Stimulated activated memory B cell treated with anti-CD40 and anti-IgM and Interleukin-4, amounts not matched to agents 10 μg/mL and 1 μg/mL and 100 μg/mL, for 72 hours (primary cell): ENCODE data around the gene DOCK1.
A peak's percentile ranks its signal among the peaks of the same experiment; 100 is the strongest.

Experiments used
- ATAC-seq: fragments of 150-1000 bp; cut with Tn5 transposase; 2 replicates; pipeline ENCODE4 v1.10.0; 2021
- H3K27ac Mint-ChIP-seq: one replicate; pipeline ENCODE4 v1.8.0; 2022; ENCODE audit warnings: mild to moderate bottlenecking, mixed read lengths
- H3K27me3 Mint-ChIP-seq: one replicate; pipeline ENCODE4 v1.8.0; 2022; ENCODE audit warnings: mixed read lengths
- H3K36me3 Mint-ChIP-seq: one replicate; pipeline ENCODE4 v1.8.0; 2022; ENCODE audit warnings: mixed read lengths
- H3K4me1 Mint-ChIP-seq: one replicate; pipeline ENCODE4 v1.8.0; 2022; ENCODE audit warnings: mixed read lengths
- H3K4me3 Mint-ChIP-seq: one replicate; pipeline ENCODE4 v1.8.0; 2022; ENCODE audit warnings: mild to moderate bottlenecking, moderate library complexity, mixed read lengths
- H3K9me3 Mint-ChIP-seq: one replicate; pipeline ENCODE4 v1.8.0; 2022; ENCODE audit warnings: mixed read lengths

Gene DOCK1

DNA sequence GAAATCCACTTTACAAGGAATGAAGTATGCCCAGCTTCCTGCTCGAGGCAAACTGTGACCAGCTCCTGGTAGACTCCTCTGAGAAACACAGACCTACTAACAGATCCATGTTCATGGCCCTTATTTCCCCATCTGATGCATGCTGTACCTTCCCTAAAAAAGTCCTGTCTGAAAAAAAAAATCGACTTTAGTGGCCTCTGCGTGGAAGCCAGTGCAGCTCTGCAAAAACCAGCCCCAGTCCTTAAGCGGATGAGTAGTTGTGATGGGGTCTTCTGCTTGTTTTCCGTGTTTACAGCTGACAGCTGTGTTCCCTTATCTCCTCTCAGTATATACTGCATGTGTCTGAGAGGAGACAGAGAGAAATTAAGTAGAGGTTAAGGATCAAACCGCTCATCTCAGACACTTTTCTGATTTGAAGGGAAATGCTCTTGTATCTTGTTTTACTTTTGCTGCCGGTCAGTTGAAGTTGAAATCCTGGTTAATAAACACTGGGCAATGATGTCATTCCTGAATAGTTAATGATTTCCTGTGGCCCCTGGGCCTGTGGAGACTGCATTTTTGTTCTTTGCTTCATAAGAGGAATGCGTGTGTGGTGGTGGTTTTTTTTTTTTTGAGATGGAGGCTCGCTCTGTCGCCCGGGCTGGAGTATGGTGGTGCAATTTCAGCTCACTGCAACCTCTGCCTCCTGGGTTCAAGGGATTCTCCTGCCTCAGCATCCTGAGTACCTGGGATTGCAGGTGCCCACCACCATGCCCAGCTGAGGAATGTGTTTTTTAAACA is 67.6 kb downstream of the DOCK1 start:
- Mint-ChIP-seq H3K9me3 (no peaks in the 10 kb centered on the region), H3K27me3 (no peaks in the 10 kb centered on the region), H3K27ac (no peak overlapping the region), H3K4me3 (no peak overlapping the region), H3K36me3 (no peaks in the 10 kb centered on the region), H3K4me1 (no peaks in the 10 kb centered on the region)
- no peak for ATAC-seq

DNA sequence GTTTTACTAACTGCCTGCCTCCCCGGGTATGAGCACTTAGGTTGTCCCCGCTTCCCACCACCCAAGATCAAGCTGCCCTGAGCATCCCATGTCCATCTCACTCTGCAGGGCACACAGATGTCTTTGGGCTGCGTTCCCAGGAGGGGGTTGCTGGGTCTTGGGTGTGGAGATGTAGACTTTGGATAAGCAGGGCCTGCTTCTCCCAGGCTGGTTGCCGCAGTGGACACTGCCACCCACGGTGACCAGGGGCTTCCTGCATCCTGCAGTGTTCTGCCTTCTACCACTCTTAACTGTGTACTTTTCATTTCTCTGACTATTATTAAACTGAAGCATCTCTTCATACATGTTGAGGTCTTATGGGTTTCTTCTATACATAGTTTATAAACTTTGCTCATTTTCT is 70.0 kb downstream of the DOCK1 start:
- no peak overlapping the region for H3K4me3 Mint-ChIP-seq
- ATAC-seq: no peak
- no peaks in the 10 kb centered on the region for H3K4me1 Mint-ChIP-seq
- no peaks in the 10 kb centered on the region for H3K36me3 Mint-ChIP-seq
- H3K27me3 Mint-ChIP-seq: no peaks in the 10 kb centered on the region
- H3K27ac Mint-ChIP-seq: no peak overlapping the region
- no peaks in the 10 kb centered on the region for H3K9me3 Mint-ChIP-seq

- no peaks in the 10 kb centered on the region for H3K36me3 Mint-ChIP-seq
- no peaks in the 10 kb centered on the region for H3K9me3 Mint-ChIP-seq
- no peak overlapping the region for H3K27ac Mint-ChIP-seq
- no peaks in the 10 kb centered on the region for H3K4me1 Mint-ChIP-seq
- no peak overlapping the region for H3K4me3 Mint-ChIP-seq
- no peaks in the 10 kb centered on the region for H3K27me3 Mint-ChIP-seq
- ATAC-seq: no peak
These were observed 72.0 kb downstream of the DOCK1 start for GRCh38 chr10:126977216-126977615.

DNA sequence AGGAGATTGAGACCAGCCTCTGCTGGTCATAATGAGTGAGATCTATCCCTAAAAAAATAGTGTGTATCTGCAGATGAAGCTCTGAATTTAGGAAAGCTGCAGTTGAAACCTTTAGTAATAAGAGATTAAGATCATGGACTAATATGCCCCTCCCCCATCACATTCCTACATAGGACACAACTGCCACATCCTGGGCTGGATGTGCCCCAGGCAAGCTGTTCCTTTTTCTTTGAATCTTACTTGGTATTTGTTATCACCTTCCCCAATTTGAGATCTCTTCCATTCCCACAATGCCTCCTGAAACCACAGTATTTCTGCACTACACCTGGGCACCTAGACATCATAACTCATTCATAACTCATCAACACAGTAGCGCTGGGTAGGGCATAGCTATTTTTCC is 74.1 kb downstream of the DOCK1 start:
- no peak for ATAC-seq
- Mint-ChIP-seq H3K4me3 (no peak overlapping the region), H3K4me1 (no peaks in the 10 kb centered on the region), H3K27me3 (no peaks in the 10 kb centered on the region), H3K9me3 (peaks cover 3% of the 10 kb centered on the region), H3K27ac (no peak overlapping the region), H3K36me3 (no peaks in the 10 kb centered on the region)

DNA sequence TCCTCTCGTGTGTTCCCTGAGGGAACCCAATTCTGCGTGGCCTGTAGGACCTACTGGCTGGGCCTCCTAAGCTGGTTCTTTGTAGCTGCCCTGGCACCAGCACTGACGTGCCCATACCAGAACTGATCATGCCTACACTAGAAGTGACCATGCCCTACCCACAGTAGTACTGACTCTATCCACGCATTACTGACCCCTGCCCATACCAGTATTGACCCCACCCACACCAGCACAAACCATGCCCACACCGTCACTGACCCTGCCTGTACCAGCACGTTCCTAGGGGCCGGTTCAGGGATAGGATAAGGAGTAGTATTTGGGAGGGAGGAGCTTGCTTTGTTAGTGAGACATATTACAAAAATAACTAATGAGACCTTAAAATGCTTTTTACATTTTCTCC is 88.0 kb downstream of the DOCK1 start:
- no peaks in the 10 kb centered on the region for H3K4me1 Mint-ChIP-seq
- H3K36me3 Mint-ChIP-seq: no peaks in the 10 kb centered on the region
- H3K4me3 Mint-ChIP-seq: no peak overlapping the region
- H3K27me3 Mint-ChIP-seq: no peaks in the 10 kb centered on the region
- no peaks in the 10 kb centered on the region for H3K9me3 Mint-ChIP-seq
- H3K27ac Mint-ChIP-seq: no peak overlapping the region
- ATAC-seq: no peak

GRCh38 chr10:126997801-126998590 is 92.8 kb downstream of the DOCK1 start:
- Mint-ChIP-seq H3K36me3 (no peaks in the 10 kb centered on the region), H3K27ac (no peak overlapping the region), H3K4me1 (no peaks in the 10 kb centered on the region), H3K4me3 (no peak overlapping the region), H3K27me3 (no peaks in the 10 kb centered on the region), H3K9me3 (peaks cover 7% of the 10 kb centered on the region)
- ATAC-seq: no peak

DNA sequence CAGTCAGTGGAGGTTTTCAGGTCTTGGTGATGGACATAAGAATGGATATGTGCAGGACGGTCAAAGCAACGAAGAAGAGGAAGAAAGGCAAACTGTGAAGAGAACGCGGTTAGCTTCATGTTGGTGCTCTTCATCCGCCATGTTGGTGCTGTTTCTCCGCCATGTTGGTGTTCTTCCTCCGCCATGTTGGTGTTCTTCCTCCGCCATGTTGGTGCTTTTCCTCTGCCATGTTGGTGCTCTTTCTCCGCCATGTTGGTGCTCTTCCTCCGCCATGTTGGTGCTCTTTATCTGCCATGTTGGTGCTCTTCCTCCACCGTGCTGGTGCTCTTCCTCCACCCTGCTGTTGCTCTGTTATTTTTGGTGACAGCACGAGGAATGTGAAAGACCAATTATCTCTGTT is 95.4 kb downstream of the DOCK1 start:
- no peaks in the 10 kb centered on the region for H3K27me3 Mint-ChIP-seq
- peaks cover 8% of the 10 kb centered on the region for H3K9me3 Mint-ChIP-seq
- H3K27ac Mint-ChIP-seq: no peak overlapping the region
- no peak for ATAC-seq
- H3K4me3 Mint-ChIP-seq: no peak overlapping the region
- H3K36me3 Mint-ChIP-seq: no peaks in the 10 kb centered on the region
- H3K4me1 Mint-ChIP-seq: no peaks in the 10 kb centered on the region

- Mint-ChIP-seq H3K4me1 (no peaks in the 10 kb centered on the region), H3K9me3 (peaks cover 8% of the 10 kb centered on the region), H3K36me3 (no peaks in the 10 kb centered on the region), H3K27ac (no peak overlapping the region), H3K27me3 (no peaks in the 10 kb centered on the region), H3K4me3 (no peak overlapping the region)
- ATAC-seq: peak; percentile 22
These were observed 97.9 kb downstream of the DOCK1 start for GRCh38 chr10:127003032-127003685.

GRCh38 chr10:127006453-127006852 is 101.2 kb downstream of the DOCK1 start:
- Mint-ChIP-seq H3K36me3 (no peaks in the 10 kb centered on the region), H3K27me3 (no peaks in the 10 kb centered on the region), H3K4me3 (no peak overlapping the region), H3K9me3 (peaks cover 4% of the 10 kb centered on the region), H3K27ac (no peak overlapping the region), H3K4me1 (no peaks in the 10 kb centered on the region)
- no peak for ATAC-seq

GRCh38 chr10:127009366-127009765 is 104.1 kb downstream of the DOCK1 start:
- H3K4me1 Mint-ChIP-seq: no peaks in the 10 kb centered on the region
- no peak overlapping the region for H3K27ac Mint-ChIP-seq
- no peak overlapping the region for H3K4me3 Mint-ChIP-seq
- no peaks in the 10 kb centered on the region for H3K36me3 Mint-ChIP-seq
- no peak for ATAC-seq
- H3K9me3 Mint-ChIP-seq: peaks cover 2% of the 10 kb centered on the region
- H3K27me3 Mint-ChIP-seq: no peaks in the 10 kb centered on the region

DNA sequence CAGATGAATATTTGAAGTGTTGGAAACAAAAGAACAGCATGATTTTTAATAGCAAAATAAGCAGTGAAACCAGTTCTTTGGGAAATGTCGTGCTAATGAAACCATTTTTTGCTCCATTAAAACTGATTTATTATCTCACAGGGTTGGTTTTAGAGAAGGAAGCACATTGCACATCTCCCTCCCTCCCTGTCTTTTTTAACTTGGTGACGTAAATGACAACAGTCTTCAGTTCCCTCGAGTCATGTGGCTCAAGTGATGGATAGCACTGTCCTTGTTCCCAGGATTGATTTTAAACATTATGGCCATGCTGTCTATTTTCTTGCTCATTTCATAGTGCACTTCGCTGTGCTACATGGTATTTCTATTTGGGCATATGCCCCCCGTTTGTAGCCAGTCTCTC is 105.9 kb downstream of the DOCK1 start:
- no peak for ATAC-seq
- no peaks in the 10 kb centered on the region for H3K4me1 Mint-ChIP-seq
- peaks cover 2% of the 10 kb centered on the region for H3K9me3 Mint-ChIP-seq
- no peaks in the 10 kb centered on the region for H3K27me3 Mint-ChIP-seq
- no peaks in the 10 kb centered on the region for H3K36me3 Mint-ChIP-seq
- H3K4me3 Mint-ChIP-seq: no peak overlapping the region
- no peak overlapping the region for H3K27ac Mint-ChIP-seq

GRCh38 chr10:127012071-127012768 is 107.0 kb downstream of the DOCK1 start:
- H3K27ac Mint-ChIP-seq: no peak overlapping the region
- ATAC-seq: no peak
- H3K9me3 Mint-ChIP-seq: peaks cover 2% of the 10 kb centered on the region
- no peaks in the 10 kb centered on the region for H3K4me1 Mint-ChIP-seq
- H3K36me3 Mint-ChIP-seq: no peaks in the 10 kb centered on the region
- no peaks in the 10 kb centered on the region for H3K27me3 Mint-ChIP-seq
- H3K4me3 Mint-ChIP-seq: no peak overlapping the region

DNA sequence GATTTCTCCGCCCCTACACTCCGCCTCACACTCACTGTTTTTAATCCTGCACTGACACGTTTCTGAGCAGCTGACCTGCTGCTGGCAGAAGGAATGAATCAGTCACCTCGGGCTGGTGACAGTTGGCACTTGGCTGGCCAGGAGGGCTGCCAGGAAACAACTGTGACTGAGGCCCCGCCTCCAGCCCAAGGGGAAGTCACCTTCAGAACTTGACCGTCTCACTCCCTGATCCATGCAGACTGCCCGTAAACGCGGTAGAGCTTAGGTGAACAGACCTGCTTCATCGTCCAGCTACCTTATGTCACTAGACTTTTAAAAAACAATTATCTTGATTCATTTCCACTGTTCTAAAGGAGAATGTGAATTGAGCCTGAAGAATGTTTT is 107.5 kb downstream of the DOCK1 start:
- Mint-ChIP-seq H3K9me3 (peaks cover 2% of the 10 kb centered on the region), H3K4me3 (no peak overlapping the region), H3K27ac (no peak overlapping the region), H3K4me1 (no peaks in the 10 kb centered on the region), H3K27me3 (no peaks in the 10 kb centered on the region), H3K36me3 (no peaks in the 10 kb centered on the region)
- no peak for ATAC-seq

- H3K4me1 Mint-ChIP-seq: no peaks in the 10 kb centered on the region
- H3K36me3 Mint-ChIP-seq: no peaks in the 10 kb centered on the region
- no peak overlapping the region for H3K4me3 Mint-ChIP-seq
- H3K9me3 Mint-ChIP-seq: peaks cover 2% of the 10 kb centered on the region
- H3K27ac Mint-ChIP-seq: no peak overlapping the region
- no peaks in the 10 kb centered on the region for H3K27me3 Mint-ChIP-seq
- no peak for ATAC-seq
These were observed 108.0 kb downstream of the DOCK1 start for GRCh38 chr10:127013211-127013656.
